SK-N-SH (cell line): ENCODE measurements around the gene C4orf36.

Experiments used
- CTCF ChIP-seq: fragments of 200-600 bp; sonication (generic); IDR thresholded peaks from 2 replicates; pipeline ENCODE4 v1.6.1; 2017; ENCODE audit warnings: antibody characterized with exemption, mild to moderate bottlenecking, moderate library complexity
- MAX ChIP-seq: IDR thresholded peaks from 2 replicates; pipeline ENCODE4 v1.4.0; 2012; ENCODE audit warnings: low read depth
- MXI1 ChIP-seq: IDR thresholded peaks from 2 replicates; pipeline ENCODE4 v1.6.1; 2012; ENCODE audit warnings: mild to moderate bottlenecking, low read depth, low read length, improper control_type of control experiment
- PBX3 ChIP-seq: IDR thresholded peaks from 2 replicates; pipeline ENCODE4; 2012
- TAF1 ChIP-seq: IDR thresholded peaks from 2 replicates; pipeline ENCODE4 v1.6.1; 2012; ENCODE audit warnings: low read depth, mild to moderate bottlenecking, low read length, moderate library complexity, borderline replicate concordance

- TF ChIP-seq TAF1 (no peak), MAX (no peak), CTCF (no peak), MXI1 (no peak), PBX3 (no peak)
Observed at GRCh38 chr4:86853209-86853608, 39.0 kb downstream of the C4orf36 start.
